Fibroblast of mammary gland (primary cell): Measurements from ENCODE around the gene AP4E1.
"Not testable (repeated sequence)": the region's sequence is repeated elsewhere in the genome, so short reads cannot be mapped to it uniquely, and the experiment has no call there.

ENCODE experiments used
- DNase-seq: peaks from one replicate; pipeline ENCODE4 v3.0.0-alpha.2; 2010; ENCODE audit warnings: low read depth
- H3K4me3 ChIP-seq: 2 replicates; pipeline ENCODE4 v1.5.1; 2011; ENCODE audit warnings: low read depth, mild to moderate bottlenecking, low read length, moderate library complexity; ENCODE audit not compliant: control insufficient read depth
- TF ChIP-seq, protein P1 (sequence below): conservative IDR thresholded peaks from 2 replicates; pipeline ENCODE4 v1.5.1; 2011; ENCODE audit warnings: low read depth, low read length, inconsistent platforms; ENCODE audit not compliant: control insufficient read depth, insufficient read depth

The AP4E1 gene

DNA sequence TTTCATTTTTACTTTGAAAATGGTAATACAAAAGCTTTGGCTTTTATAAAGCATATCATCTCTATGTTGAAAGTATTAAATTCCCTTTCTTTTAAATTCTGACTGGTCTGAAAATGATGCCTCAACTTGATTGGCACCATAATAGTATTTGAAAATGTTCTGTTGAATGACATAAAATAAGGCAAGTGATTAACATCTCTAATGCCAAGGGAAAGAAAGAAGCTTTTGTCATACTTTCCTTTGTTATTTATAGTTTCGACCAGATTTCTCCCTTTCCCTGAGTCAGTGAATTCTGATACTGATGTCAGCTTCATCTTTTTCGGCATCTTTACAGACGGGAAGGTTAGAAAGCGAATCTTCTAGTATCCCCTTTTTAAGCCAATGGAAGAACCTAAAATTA, 3.4 kb upstream of the AP4E1 start:
- no peak overlapping the region for H3K4me3 ChIP-seq
- DNase-seq = no peak
- TF ChIP-seq, protein P1, sequence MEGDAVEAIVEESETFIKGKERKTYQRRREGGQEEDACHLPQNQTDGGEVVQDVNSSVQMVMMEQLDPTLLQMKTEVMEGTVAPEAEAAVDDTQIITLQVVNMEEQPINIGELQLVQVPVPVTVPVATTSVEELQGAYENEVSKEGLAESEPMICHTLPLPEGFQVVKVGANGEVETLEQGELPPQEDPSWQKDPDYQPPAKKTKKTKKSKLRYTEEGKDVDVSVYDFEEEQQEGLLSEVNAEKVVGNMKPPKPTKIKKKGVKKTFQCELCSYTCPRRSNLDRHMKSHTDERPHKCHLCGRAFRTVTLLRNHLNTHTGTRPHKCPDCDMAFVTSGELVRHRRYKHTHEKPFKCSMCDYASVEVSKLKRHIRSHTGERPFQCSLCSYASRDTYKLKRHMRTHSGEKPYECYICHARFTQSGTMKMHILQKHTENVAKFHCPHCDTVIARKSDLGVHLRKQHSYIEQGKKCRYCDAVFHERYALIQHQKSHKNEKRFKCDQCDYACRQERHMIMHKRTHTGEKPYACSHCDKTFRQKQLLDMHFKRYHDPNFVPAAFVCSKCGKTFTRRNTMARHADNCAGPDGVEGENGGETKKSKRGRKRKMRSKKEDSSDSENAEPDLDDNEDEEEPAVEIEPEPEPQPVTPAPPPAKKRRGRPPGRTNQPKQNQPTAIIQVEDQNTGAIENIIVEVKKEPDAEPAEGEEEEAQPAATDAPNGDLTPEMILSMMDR = no peak

DNA sequence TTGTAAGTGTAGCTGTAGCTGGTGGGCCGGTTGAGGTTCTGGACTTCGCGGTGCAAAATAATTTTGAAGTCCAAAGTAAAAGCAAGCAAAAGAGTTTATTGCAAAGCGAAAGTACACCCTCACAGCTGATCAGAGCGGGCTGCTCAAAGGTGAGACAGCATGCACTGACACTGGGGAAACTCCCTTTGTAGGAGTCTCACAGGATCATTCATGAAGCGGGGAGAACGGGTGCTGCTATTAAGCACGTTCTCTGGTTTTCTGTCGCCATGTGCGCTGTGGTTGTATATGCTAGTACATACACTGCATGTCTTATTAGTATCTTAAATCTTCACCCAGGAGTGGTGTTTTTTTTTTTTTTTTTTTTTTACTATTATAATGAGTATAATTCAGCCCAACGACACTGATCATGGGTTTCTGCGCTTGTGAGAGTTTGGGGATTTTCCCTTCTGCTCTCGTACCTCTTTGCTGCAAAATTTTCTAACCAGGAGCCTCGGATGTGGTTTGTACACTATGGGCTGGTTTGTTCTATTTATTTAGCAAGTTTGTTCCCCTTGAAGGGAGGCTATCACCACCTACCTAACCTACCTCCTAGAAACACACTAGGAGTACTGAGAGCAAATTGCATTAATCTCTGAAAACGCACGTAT, 1.4 kb upstream of the AP4E1 start:
- TF ChIP-seq, protein P1 = no peak
- peak overlapping the region; percentile 89 for H3K4me3 ChIP-seq
- no peak for DNase-seq

DNA sequence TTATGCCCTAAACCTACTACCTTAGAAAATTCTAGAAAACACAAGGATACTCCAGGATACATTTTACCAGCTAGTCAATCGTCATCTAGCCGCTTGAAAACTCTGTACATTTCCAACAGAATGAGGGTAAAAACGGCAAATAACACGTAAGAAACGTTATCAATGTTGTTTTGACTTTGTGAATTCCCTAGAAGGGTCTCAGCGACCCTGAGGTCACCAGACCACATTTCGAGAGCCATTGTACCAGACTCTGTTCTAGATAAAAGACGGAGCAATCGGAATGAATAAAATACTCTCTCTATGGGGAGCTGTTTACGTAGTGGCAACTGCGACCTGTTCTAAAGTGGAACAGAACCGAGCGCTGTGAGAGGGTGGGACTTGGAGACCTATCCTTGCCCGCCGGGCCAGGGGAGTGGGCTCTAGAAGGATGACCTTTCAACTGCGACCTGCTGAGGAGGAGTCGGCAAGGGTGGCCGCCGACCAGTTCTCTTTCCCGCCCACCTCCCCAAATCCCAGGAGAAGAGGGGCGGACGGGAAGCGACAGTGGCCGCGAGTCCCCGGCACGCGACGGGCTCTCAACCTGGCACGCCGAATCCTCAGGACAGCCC, 778 bp upstream of the AP4E1 start:
- TF ChIP-seq, protein P1 = no peak
- peak; percentile 39 for DNase-seq
- peak overlapping the region; percentile 89 for H3K4me3 ChIP-seq

DNA sequence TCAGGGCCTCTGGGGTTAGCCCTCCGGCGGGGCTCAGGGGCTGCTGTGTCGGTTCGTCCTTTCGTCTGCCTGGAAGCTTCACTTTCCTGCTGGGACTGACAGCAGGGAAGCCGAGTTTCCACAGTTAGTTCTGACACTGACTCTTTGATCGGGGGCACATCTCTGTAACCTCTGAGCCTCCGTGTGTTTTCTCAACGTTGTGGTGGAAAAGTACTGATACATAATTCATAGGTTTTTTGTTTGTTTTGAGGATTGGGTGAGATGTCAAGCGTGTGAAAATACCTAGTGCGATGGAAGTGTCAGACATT, 481 bp downstream of the AP4E1 start:
- TF ChIP-seq, protein P1 = no peak
- H3K4me3 ChIP-seq = peak overlapping the region; percentile 89
- DNase-seq = peak; percentile 27

DNA sequence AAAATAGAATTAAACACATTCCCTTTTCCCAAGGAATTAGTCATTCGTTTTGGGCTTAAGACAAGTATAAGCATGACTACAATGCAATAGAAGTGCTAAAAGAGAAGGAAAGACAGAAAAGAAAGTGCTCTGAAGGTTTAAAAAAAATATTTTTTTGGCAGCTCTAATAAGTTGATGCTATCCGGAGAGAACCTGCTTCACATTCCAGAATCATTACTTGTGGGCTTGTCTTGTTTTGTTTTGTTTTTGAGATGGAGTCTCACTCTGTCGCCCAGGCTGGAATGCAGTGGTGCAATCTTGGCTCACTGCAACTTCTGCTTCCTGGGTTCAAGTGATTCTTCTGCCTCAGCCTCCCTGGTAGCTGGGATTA, 1.9 kb downstream of the AP4E1 start:
- DNase-seq = peak; percentile 89
- not testable (repeated sequence) for H3K4me3 ChIP-seq

DNA sequence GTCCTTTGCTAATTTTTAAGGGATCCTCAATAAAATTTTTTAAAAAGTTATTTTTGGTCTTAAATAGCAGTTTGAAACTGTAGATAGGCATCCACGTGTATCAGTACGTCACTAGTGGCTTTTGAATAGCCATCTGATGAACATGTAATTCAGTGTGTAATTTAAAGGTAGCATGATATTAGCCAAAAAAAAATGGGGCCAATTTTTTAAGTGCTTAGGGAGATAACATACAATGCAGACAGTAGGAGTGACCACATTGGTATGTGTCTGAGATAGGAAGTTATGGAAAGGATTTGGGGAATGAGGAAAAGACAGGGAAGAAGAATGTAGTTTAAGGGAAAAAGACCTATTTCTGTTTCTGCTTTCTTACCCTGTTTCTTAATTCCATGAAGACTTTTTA, 2.5 kb downstream of the AP4E1 start:
- DNase-seq = no peak
- H3K4me3 ChIP-seq = no peak overlapping the region
- TF ChIP-seq, protein P1 = no peak

DNA sequence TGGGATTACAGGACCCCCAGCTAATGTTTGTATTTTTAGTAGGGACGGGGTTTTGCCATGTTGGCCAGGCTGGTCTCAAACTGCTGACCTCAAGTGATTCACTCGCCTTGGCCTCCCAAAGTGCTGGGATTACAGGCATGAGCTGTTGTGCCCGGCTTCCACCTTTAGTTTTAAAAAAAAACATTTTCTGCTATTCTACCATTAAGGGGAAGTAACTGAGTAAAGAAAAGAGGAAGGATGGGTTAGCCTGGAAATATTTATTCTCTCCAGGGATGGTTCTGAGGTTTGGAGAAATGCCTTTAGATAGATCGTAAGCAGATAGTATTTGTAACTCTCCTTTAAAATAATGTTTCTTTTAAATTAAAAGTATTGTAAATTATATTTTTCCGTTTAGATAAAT, 3.1 kb downstream of the AP4E1 start:
- TF ChIP-seq, protein P1 = no peak
- peak; percentile 54 for DNase-seq
- H3K4me3 ChIP-seq = no peak overlapping the region
